Stimulated activated CD4-positive, alpha-beta T cell treated with anti-CD3 and anti-CD28 coated beads, TNF-alpha, amount 100 ng/mL, for 24 hours (primary cell): ENCODE data around the gene AGTPBP1.
"Not testable (repeated sequence)": the region's sequence is repeated elsewhere in the genome, so short reads cannot be mapped to it uniquely, and the experiment has no call there.

ENCODE experiments used
- DNase-seq, 3 experiments: peaks; one replicate each; pipeline ENCODE4 v3.0.0-alpha.2; 2020; ENCODE audit warnings: low read depth in 3 of 3

The AGTPBP1 gene

DNA sequence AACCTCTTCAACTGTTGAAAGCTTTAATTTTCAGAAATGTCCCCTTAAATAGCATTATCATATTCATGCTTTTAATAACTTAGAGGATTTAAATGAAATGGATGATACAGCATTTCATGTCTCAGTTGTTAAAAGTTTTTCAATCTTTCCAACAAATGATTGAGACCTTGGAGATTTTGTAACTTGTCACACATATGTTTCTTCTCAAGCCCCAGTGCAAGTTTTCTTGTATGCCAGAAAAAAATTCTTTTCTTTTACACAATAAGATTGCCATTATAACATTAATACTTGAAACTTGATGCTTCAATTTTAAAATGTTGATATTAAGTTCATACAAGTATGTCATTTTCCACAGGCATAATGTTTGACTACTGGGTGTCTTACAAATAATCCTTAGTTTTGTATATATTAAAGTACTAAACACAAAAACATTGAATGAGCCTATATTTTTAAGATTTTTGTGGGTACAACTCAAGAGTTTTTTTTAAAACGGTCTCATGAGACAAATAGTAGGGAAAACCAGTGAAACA, 124.5 kb downstream of the AGTPBP1 start:
- no peak for DNase-seq

DNA sequence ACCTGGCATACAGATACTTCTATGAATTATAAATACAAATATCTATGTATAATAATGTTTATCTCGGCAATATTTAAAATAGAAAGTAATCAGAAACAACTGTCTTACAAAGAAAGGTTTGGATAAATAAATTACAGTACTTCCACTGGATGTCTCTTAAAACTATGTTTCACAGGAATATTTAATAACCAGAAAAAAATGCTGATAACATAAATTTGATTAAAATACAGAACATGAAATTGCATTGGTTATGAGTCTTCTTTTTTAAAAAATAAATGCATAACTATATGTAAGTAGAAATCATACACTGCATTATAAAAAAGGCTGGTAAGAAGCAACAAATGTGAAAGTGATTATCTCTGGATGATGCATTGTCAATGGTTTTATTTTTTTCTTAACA, 126.0 kb downstream of the AGTPBP1 start:
- DNase-seq, result no peak

DNA sequence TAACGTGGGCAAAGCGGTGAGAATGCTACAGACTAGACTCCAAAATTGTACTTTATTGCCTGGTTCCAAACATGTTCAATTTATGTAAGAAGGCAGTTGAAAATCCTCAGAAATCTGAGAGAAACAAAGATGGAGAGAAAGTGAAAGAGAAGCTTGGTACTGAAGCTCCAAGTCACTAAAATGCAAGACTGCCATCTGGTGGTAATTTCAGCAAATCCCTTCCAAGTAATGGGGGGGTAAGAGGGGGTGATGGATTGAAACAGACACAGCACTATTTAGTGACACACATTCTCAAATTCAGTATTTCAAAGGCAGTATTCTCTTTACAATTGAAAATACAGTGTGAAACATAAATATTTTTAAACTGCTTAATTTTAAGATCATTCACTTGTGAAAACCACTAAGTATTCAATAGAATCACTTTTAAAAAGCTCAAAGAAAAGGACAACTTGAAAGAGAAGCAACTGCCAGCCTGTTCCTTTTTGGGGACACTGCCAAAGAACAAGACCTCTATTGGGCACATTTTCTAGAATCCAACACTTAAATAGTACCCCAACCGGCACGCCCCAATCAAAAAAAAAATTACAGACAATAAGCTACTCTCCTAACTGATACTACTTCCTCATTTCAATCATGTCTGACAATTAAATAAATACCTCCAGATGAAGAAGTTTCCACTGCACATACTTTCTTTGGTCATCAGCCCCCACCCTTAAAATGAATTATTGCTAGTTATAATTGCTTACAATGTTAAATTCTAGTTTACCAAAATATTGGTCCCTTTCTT, 131.5 kb downstream of the AGTPBP1 start:
- DNase-seq, result peak in 1 of 3 experiments; percentile 32

DNA sequence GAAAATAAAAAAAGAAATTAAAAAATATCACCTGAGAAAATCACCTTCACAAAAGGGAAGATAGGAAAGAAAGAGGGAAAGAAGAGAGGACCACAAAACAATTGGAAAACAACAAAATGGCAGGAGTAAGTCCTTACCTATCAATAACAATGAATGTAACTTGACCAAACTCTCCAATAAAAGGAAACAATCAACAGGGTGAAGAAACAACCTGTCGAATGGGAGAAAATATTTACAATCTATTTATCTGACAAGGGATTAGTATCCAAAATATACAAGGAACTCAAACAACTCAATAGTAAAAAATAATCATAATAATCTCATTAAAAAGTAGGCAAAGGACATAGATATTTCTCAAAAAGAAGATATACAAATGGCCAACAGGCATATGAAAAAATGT, 135.8 kb downstream of the AGTPBP1 start:
- DNase-seq, result no peak

DNA sequence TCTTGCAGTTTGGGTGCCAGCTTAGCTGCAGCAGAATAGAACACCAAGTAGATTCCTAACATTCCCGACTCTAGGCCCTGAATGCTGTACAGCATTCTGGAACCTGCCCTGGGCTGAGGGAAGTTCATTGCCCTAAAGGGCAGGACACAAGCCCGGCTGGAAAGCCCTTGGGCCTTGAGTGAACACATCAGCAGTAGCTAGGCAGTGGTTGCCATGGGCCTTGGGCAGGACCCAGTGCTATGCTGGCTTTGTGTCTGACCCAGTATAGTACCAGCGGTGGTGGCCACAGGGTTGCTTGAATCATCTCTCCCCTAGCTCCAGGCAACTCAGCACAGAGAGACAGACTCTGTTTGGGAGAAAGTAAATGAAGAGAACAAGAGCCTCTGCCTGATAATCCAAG, 137.8 kb downstream of the AGTPBP1 start:
- DNase-seq, result no peak

DNA sequence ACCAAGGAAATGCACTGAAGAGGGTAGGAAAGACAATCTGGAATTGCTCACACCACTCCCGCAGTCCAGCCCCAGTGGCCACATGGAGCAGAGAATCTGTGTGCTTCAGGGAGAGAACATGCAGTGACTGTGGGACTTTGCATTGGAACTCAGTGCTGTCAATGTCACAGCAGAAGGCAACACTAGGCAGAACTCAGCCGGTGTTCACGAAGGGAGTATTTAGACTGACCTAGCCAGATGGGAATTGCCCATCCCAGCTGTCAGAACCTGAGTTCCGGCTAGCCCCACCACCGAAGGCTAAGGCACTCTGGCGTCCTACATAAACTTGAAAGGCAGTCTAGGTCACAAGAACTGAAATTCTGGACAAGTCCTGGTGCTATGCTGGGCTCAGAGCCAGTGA, 139.0 kb downstream of the AGTPBP1 start:
- no peak for DNase-seq

DNA sequence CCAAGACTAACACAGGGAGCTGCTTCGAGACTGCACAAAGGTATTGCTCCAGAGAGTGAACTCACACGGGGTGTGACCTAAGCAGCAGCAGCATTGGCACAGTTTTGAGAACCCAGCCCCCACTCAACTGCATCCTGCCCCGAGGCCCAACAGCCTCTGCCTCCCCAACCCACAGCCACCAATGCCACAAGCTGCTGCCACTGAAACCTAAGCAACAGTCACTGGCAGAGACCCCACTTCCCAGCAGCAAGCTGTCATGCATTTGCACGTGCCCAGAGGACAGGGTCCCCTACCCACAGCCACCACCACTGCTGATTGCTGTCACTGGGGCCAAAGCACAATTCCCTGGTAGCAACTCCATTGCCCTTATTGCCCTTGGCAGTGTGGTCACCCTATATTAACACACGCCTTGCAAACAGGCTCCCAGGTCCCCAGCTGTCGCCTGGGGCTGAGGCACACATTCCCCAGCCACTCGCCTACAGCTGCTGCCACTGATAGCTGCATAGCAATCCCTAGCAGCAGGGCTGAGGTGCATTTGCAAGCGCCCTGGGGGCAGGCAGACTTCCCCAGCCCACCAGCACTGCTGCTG, 141.0 kb downstream of the AGTPBP1 start:
- no peak for DNase-seq

DNA sequence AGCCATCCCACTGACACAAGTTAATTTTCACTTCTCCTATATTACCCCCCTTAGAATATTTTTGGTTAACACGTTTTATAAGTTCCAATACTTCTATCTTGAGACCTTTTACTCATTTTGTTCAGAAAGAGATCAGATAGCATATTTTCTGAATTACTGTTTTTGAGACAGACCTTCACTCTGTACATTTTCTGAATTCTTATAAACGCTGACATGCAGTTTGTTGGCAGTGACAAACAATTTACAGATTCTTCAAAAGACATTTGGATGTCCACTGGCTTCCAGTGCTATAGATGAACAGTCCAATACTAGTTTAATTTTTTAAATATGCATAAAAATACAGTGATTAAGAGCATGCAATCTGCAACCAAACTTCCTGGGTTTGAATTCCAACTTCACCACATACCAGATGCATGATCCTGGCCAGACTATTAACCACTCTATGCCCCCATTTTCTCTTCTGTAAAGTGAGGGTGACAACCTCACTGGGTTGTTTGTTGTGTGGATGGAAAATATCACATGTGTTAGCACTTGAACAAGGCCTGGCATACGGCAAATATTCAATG, 142.1 kb downstream of the AGTPBP1 start:
- no peak for DNase-seq

DNA sequence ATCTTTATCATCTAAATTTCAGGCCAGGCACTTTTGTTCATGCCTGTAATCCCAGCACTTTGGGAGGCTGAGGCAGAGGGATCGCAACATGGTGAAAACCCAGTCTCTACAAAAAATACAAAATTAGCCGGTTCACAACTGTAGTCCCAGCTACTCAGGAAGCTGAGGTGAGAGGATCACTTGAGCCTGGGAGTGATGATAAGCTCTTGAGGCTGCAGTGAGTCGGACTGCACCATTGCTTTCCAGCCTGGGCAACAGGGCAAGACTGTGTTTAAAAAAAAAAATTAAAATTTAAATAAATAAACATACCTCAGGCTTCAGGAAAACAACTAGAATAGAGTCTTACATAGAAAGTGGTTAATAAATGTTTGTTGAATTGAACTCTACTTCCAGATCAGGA, 147.4 kb downstream of the AGTPBP1 start:
- no peak for DNase-seq

DNA sequence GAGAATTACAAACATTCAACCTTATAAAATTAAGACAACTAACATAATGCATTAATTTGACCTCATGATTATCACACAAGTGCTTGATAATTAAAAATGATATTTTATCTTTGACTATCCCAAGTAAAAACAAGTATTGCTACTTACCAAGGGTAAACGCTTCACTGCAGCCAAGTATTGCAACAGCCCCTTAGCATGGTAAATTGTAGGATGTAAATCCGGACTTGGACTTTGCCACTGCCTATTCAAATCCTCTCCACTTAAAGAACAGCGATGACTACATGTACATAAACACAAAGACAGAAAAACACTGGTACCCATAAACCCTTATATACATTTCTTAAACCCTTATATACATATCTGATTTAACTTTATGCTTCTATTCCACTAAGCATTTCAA, 155.1 kb downstream of the AGTPBP1 start:
- DNase-seq, result no peak

DNA sequence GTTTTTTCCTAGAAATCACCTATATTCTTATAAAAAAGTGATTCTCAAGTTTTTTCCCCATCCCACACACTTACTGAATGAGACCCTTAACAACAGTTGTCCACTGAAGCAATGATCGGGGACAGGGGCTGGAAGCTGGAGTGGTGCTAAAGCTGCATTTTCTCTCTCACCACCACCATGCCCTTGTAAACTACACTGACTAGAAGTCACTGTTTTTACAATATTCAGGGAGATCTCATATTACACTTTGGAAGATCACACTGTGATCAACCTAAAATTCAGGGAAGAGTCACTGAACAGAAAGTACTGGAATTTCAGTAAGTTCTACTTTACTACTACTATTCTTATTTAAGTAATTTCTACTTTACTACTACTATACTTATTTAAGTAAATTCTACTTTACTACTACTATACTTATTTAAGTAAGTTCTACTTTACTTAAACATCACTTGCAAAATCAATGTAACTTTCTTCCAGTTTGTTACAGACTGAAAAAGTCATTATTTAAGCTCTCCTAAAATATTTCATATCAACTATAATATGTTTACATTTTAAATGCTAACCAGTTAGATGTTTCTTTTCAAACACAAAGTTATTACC, 164.3 kb downstream of the AGTPBP1 start:
- no peak for DNase-seq

DNA sequence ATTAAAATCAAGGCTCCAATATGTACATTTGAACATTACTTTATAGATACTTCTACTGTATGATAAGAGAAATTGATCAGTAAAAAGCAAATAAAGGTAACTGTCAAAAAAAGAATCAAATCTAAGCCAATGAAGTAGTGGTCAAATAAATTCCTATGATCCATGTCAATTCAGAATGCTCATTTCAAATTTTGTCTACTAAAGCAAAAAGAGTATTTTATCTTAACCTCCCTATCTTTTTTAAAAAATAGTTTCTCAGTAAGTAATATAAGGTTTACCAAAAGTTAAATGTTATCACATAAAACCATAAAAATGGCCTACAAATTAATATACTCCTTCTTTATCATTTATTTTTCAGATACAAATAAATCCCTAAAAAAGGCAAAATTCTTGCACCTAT, 165.9 kb downstream of the AGTPBP1 start:
- no peak for DNase-seq

DNA sequence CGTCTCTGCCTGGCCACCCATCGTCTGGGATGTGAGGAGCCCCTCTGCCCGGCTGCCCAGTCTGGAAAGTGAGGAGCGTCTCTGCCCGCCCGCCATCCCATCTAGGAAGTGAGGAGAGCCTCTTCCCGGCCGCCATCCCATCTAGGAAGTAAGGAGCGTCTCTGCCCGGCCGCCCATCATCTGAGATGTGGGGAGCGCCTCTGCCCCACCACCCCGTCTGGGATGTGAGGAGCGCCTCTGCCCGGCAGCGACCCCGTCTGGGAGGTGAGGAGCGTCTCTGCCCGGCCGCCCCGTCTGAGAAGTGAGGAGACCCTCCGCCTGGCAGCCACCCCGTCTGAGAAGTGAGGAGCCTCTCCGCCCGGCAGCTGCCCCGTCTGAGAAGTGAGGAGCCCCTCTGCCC, 168.2 kb downstream of the AGTPBP1 start:
- not testable (repeated sequence) for DNase-seq

DNA sequence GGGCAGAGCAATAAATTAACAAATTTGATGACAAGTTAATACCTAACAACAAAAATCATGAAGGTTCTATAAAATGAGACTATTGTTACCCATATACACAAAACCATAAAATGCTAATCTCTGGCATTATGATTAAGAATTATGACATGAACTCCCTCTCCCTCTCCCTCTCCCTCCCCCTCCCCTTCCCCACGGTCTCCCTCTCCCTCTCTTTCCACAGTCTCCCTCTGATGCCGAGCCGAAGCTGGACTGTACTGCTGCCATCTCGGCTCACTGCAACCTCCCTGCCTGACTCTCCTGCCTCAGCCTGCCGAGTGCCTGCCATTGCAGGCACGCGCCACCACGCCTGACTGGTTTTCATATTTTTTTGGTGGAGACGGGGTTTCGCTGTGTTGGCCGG, 168.8 kb downstream of the AGTPBP1 start:
- not testable (repeated sequence) for DNase-seq

DNA sequence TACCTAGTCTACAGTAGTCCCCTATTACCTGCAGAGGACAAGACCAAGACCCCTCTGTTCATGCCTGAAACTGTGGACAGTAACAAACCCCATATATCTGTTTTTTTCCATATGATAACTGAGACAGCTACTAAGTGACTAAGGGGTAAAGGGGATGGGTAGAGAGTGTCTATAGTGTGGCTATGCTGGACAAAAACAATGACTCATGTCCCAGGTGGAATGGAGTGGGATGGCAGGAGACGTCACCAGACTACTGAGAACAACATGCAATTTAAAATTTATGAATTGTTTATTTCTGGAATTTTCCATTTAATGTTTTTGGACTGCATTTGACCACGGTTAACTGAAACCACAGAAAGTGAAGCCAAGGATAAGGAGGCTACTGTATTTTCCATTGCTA, 171.8 kb downstream of the AGTPBP1 start:
- DNase-seq, result no peak

DNA sequence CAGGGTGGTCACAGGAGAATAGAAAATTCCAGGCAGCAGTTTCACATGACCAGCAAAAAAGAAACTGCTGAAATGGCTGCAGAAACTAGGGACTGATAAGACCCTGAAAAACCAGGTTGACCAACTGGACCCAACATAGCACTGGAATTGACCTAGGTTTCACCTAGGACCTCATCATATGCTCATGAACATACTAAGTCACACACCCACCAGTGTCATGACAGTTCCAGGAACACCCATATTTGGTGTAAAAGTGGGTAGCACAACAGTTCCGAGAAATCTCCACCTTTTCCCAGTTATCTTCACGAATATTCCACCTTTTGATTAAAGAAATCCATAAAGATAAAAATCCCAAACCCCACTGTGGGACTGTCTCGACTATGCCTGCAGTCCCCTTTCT, 182.2 kb downstream of the AGTPBP1 start:
- DNase-seq, result no peak

DNA sequence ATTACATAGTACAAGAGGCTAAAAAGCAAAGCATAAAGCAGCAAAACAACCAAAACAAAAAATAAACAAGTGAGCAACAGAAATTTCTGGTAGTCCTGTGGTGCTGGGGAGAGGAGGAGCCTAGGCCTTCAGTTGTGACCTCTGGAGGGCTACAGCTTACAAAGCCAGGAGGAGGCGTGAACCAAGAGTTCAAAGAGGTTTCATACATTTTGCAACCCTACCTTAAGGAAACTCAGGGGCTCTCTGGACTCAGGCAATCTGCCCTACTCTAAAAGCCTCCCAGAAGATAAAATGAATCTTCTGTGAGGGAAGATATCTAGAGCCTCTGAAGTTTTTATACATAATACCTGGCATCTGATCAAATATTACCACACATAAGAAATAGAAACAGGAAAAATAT, 187.4 kb downstream of the AGTPBP1 start:
- no peak for DNase-seq

DNA sequence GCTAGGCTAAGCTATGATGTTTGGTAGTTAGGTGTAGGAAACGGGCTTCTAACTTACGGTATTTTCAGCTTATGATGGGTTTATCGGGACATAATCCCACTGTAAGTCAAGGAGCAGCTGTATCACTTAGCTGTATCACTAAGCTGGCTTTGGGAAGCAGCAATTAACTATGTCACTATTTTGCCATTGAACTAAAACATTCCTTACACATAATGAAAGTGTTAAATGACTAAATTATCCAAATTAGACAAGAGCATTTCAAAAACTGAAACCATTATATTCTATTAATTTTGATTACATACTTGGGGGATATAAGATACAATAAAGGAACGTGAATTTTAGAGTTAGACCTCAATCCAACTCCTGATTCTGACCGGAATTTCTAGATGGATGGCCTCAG, 188.3 kb downstream of the AGTPBP1 start:
- no peak for DNase-seq

DNA sequence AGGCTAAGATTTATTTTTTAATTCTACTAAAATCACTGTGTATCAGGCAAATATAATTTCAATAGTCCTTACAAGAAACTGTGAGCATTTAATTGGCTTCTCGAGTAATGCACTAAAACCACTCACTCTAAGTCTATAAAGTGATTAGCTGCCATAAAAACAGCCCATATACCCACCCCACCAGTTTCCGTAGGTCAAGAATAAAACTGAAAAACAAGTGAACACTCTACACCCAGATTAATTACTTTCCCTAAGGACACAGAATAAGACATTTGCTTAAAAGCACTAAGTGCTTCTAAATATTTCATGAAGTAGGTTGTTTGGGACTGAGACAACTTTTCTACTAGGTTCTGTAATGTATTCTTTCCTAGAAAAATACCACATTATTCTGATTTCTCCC, 194.2 kb downstream of the AGTPBP1 start:
- DNase-seq, result no peak

DNA sequence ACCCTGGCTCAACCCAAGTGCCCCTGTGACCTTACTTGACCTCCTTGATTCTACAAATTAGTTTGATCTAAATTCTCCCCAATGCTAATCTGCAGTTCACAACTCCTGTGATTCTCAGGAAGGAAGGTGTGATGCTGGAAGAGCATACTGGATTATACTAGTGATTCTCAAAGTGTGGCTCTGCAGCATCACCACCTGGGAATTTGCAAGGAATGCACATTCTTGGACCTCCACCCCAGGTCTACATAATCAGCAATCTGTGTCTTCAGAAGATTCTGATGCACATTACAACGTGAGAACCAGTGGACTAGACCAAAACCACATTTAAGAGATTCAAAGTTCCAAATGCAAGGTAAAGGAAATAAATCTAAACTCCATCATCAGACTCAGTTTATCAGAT, 198.6 kb downstream of the AGTPBP1 start:
- no peak for DNase-seq

DNA sequence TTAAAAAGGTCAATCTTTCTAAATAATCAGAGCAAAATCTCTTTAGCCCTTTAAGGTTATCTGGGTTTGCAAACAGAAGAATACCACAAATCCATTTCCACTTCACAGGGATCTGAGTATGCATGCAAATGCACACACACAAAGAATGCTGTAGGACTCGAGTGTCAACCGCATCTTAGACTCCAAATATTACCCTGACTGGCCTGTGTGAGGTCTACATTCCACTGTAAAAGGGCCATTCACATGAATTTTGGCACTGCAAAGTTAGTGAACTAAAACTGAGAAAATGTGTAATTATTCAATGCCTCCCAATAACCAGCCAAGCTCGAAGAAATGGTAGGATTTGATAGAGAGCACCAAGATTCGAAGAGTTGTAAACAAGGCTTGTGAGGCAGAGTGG, 199.9 kb downstream of the AGTPBP1 start:
- DNase-seq, result no peak

DNA sequence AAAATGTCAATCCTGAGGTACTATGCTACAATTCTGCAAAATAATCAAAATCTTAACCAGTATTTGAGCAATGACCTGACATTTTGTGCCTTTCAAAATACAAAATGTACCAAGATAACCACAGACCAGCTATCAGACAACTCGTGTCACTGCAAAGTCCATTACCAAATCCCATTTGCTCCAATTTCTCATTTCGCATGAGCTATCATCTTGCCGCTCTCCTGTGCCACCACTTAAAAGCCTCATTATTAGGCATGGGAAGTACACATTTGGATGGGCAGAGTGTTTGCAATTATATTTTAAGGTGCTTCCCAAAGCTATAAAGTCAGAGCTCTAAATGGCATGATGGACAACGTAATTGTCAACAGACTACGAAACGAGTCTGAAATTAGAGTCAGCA, 205.2 kb downstream of the AGTPBP1 start:
- DNase-seq, result no peak

DNA sequence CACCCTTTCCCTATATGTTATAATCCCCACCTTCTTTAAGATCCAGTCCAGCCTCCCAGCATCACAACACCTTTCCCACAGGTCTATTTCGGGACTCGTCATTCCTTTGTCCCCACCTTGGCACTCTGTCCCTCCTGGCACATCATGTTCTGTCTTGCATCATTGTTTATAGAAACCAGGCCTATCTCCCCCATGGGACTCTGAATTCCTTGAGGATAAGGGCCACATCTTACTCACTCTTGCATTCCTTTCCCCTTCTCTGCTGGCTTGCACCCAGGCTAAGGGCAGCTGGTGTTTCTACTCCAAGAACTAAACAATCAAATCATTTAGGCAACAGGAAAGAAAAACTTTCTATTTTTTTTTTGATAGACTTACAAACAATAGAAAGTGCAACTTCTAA, 205.7 kb downstream of the AGTPBP1 start:
- DNase-seq, result no peak
